Motor neuron (in vitro differentiated cells): ENCODE data around the gene HAGHL. TPM values are rescaled to one million over a fixed set of nuclear protein-coding genes. Genes with fewer than 3 reads are reported as not detected.

Source experiments
- ATAC-seq, 8 experiments: fragments of 200-7000 bp; cut with Tn5 transposase; replicated peaks in 6 of 8; 2 replicates each; pipeline ENCODE4 v1.8.0; 2021; ENCODE audit warnings: mild to moderate bottlenecking in 8 of 8, moderate library complexity in 8 of 8
- H3K27ac ChIP-seq, 2 donors: fragments of 250-450 bp; sonication (Bioruptor Pico); 2 replicates each; pipeline ENCODE4 v1.9.0; 2021; ENCODE audit warnings: antibody characterized with exemption in 2 of 2, mild to moderate bottlenecking in 2 of 2, moderate library complexity in 1 of 2
- H3K4me1 ChIP-seq, 2 donors: fragments of 250-450 bp; sonication (Bioruptor Pico); replicated peaks in 1 of 2; 2 replicates each; pipeline ENCODE4 v1.6.1; 2021; ENCODE audit warnings: antibody characterized with exemption in 2 of 2, mild to moderate bottlenecking in 2 of 2, moderate library complexity in 1 of 2
- H3K4me3 ChIP-seq, 5 donors: fragments of 250-450 bp; sonication (Bioruptor Pico); 2 replicates each; pipeline ENCODE4 v1.9.0; 2021; ENCODE audit warnings: antibody characterized with exemption in 5 of 5, mild to moderate bottlenecking in 5 of 5, moderate library complexity in 4 of 5
- WGBS, 10 experiments: fragments of 450-650 bp; shearing (Covaris generic); methylation state at CpG; one replicate each; pipeline ENCODE4 v1.0.0; 2022; 5-methylcytosine and 5-hydroxymethylcytosine counted together
- in situ Hi-C, 9 experiments: fragments of 400-800 bp; cut with MboI; loops; one replicate each; pipeline ENCODE4 v1.15.0; 2021; ENCODE audit warnings: low sequenced_read_pairs in 9 of 9, low pct_unique_long_range_greater_than_20kb in 2 of 9; ENCODE audit not compliant: unreplicated experiment in 9 of 9
- total RNA-seq, 8 experiments: library from RNA; unstranded; fragments of 300-600 nt; gene quantifications; 2 replicates each; pipeline versions ENCODE4 v1.2.3 to v1.2.4, GENCODE V29; 2022

HAGHL gene, protein sequence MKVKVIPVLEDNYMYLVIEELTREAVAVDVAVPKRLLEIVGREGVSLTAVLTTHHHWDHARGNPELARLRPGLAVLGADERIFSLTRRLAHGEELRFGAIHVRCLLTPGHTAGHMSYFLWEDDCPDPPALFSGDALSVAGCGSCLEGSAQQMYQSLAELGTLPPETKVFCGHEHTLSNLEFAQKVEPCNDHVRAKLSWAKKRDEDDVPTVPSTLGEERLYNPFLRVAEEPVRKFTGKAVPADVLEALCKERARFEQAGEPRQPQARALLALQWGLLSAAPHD
- total RNA-seq, result 10 to 100 TPM in 6 of 8 experiments, 1 to 10 TPM in 2; 6.6 to 36.6 (median 14.2) TPM

- Histone ChIP-seq H3K27ac (peak within 1 kb of the TSS; percentile 26 to 72), H3K4me3 (peak within 1 kb of the TSS; percentile 40 to 52 (median 43)), H3K4me1 (peaks cover 6 to 12% of the 10 kb centered on the region in 2 donors)
- in situ Hi-C loops, result no loop called here
- ATAC-seq, result peak; percentile 12 to 66 (median 48)
- 30 to 40% methylated on average over 2 to 5 of the region's 88 CpGs; no CpG with 5 or more reads in 8 of the 10 experiments for WGBS, 10 experiments
Observed at GRCh38 chr16:726438-727290, at the start of gene HAGHL, which contains the start of gene CCDC78. Gene HAGHL (plus strand): TSS chr16:727106. CDS start chr16:727510, 404 bp downstream. Gene CCDC78 (minus strand): TSS chr16:726443. CDS start chr16:726367, 76 bp downstream.

DNA sequence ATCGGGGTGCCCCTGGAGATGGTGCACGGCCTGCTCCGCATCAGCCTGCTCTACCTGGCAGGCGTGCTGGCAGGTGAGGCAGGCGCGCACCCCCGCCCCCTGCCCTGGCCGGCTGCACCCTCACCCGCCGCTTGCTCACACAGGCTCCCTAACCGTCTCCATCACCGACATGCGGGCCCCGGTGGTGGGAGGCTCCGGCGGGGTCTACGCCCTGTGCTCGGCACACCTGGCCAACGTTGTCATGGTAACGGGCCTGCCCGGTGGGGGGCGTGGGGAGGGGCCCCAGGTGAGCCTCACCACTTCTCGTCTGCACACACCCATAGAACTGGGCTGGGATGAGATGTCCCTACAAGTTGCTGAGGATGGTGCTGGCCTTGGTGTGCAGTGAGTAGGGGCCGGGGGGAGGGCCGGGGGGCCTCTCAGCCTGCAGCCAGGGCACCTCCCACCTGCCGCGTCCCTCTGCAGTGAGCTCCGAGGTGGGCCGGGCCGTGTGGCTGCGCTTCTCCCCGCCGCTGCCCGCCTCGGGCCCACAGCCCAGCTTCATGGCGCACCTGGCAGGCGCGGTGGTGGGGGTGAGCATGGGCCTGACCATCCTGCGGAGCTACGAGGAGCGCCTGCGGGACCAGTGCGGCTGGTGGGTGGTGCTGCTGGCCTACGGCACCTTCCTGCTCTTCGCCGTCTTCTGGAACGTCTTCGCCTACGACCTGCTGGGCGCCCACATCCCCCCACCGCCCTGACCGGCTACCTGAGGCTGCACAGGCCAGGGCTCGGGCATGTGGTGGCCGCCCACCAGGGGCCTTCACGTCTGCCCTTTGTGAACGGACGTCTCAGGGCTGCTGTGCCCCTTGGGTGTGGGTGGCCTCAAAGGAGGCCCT, 49.4 kb upstream of the HAGHL start:
- H3K4me3 ChIP-seq, result no peak overlapping the region
- ATAC-seq, result no peak
- H3K27ac ChIP-seq, result no peak overlapping the region
- in situ Hi-C loops, result no loop called here
- 85% methylated on average over 5 of the region's 57 CpGs; no CpG with 5 or more reads in 9 of the 10 experiments for WGBS, 10 experiments
- peaks cover 25 to 31% of the 10 kb centered on the region in 2 donors for H3K4me1 ChIP-seq

DNA sequence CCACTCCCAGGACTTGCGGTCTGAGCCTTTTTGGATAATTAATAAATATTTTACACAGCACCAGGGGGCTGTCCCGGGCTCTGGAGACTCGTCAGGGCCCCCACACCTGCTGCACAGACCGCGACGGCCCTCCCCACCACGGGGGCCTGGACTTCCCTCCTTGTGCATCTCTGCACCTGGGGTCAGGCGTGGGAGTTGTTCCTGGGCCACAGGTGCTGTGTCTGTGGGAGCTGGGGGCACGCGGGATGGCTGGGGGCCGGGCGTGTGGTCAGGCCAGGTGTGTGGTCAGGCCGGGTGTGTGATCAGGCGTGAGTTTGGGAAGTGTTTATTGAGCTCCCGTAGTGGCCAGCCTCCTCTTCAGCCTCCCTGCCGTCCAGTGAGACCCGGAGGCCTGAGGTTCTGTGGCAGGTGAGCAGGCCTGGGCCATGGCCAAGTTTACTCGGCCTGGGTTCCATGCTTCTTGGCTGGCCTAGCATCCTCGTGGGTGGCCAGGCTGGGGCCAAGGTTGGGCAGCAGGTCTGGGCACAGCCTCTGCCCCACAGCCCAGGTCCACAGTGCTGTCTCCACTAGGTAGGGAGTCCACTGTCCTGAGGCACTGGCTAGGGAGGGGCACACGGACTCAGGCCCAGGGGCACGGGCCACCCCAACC, 48.6 kb upstream of the HAGHL start:
- H3K4me3 ChIP-seq, result no peak overlapping the region
- ATAC-seq, result no peak
- WGBS, 10 experiments, result 20% methylated on average over 3 of the region's 21 CpGs; no CpG with 5 or more reads in 9 of the 10 experiments
- in situ Hi-C loops, result no loop called here
- peak overlapping the region; percentile 97 to 98 for H3K27ac ChIP-seq
- H3K4me1 ChIP-seq, result peaks cover 32 to 34% of the 10 kb centered on the region in 2 donors

- in situ Hi-C loops, result no loop called here
- Histone ChIP-seq H3K4me3 (peak overlapping the region; percentile 37 to 92 (median 44)), H3K27ac (peak overlapping the region; percentile 97 to 98), H3K4me1 (peaks cover 34 to 36% of the 10 kb centered on the region in 2 donors)
- WGBS, 10 experiments, result 90 to 92% methylated on average over 2 to 4 of the region's 52 CpGs; no CpG with 5 or more reads in 8 of the 10 experiments
- peak; percentile 3 to 68 (median 56) for ATAC-seq
Observed at GRCh38 chr16:678858-679813, 47.8 kb upstream of the HAGHL start.

GRCh38 chr16:679814-680624, 46.9 kb upstream of the HAGHL start, which contains the start of gene STUB1:
Gene STUB1 (plus strand): TSS chr16:680410. CDS start chr16:680526, 116 bp downstream.
- no CpG with 5 or more reads among the region's 91 CpGs for WGBS, 10 experiments
- in situ Hi-C loops, result no loop called here
- peak within 1 kb of the TSS; percentile 97 to 98 for H3K27ac ChIP-seq
- ATAC-seq, result peak; percentile 24 to 47 (median 35)
- peak within 1 kb of the TSS; percentile 52 to 97 (median 70) for H3K4me3 ChIP-seq
- H3K4me1 ChIP-seq, result peaks cover 38 to 41% of the 10 kb centered on the region in 2 donors

GRCh38 chr16:680625-680945, 46.3 kb upstream of the HAGHL start:
- in situ Hi-C loops, result no loop called here
- peak in 2 of 8 experiments; percentile 0 to 6 for ATAC-seq
- Histone ChIP-seq H3K4me1 (peaks cover 36 to 40% of the 10 kb centered on the region in 2 donors), H3K27ac (peak overlapping the region; percentile 87 to 94), H3K4me3 (peak overlapping the region; percentile 52 to 97 (median 70))
- WGBS, 10 experiments, result 0 to 2% methylated on average over 2 to 9 of the region's 38 CpGs; no CpG with 5 or more reads in 8 of the 10 experiments

- in situ Hi-C loops, result no loop called here
- Histone ChIP-seq H3K27ac (peak overlapping the region; percentile 87 to 94), H3K4me3 (peak overlapping the region; percentile 52 to 97 (median 70)), H3K4me1 (peaks cover 34 to 38% of the 10 kb centered on the region in 2 donors)
- ATAC-seq, result no peak
- WGBS, 10 experiments, result 12 to 96% (median 72%) methylated on average over 4 to 10 of the region's 44 CpGs; no CpG with 5 or more reads in 7 of the 10 experiments
Observed at GRCh38 chr16:680967-681745, 45.8 kb upstream of the HAGHL start.

GRCh38 chr16:681746-682427, 45.0 kb upstream of the HAGHL start:
- Histone ChIP-seq H3K4me3 (peak overlapping the region in 1 of 5 donors; percentile 92), H3K27ac (no peak overlapping the region), H3K4me1 (peaks cover 34 to 37% of the 10 kb centered on the region in 2 donors)
- no peak for ATAC-seq
- 60 to 100% (median 76%) methylated on average over 1 to 16 of the region's 28 CpGs; no CpG with 5 or more reads in 3 of the 10 experiments for WGBS, 10 experiments
- in situ Hi-C loops, result no loop called here

GRCh38 chr16:682493-683395, 44.2 kb upstream of the HAGHL start:
- ATAC-seq, result no peak
- WGBS, 10 experiments, result 74 to 93% (median 80%) methylated on average over 2 to 12 of the region's 36 CpGs; no CpG with 5 or more reads in 5 of the 10 experiments
- H3K4me3 ChIP-seq, result peak overlapping the region in 2 of 5 donors; percentile 85 to 88
- H3K27ac ChIP-seq, result no peak overlapping the region
- peaks cover 34 to 37% of the 10 kb centered on the region in 2 donors for H3K4me1 ChIP-seq
- in situ Hi-C loops, result no loop called here
